GM12878 (cell line): Measurements from ENCODE around the gene NAMPT.

Experiments
- FOS ChIP-seq: IDR thresholded peaks from 3 replicates; pipeline ENCODE4 v1.6.1; 2011; ENCODE audit warnings: borderline replicate concordance; ENCODE audit not compliant: insufficient read length; ENCODE audit errors: extremely low read depth
- HCFC1 ChIP-seq: fragments of 150-350 bp; IDR thresholded peaks from 2 replicates; pipeline ENCODE4 v1.6.1; 2014; ENCODE audit warnings: low read length
- NR2C1 ChIP-seq: fragments of 450-650 bp; IDR thresholded peaks from 2 replicates; pipeline ENCODE4 v1.6.1; 2017; ENCODE audit warnings: antibody characterized with exemption, mild to moderate bottlenecking, moderate library complexity
- RFX5 ChIP-seq: IDR thresholded peaks from 2 replicates; pipeline ENCODE4 v1.6.1; 2011; ENCODE audit warnings: low read depth, low read length, improper control_type of control experiment
- SMC3 ChIP-seq: IDR thresholded peaks from 2 replicates; pipeline ENCODE4 v1.6.1; 2011; ENCODE audit warnings: low read length, improper control_type of control experiment, borderline replicate concordance
- ZNF274 ChIP-seq: IDR thresholded peaks from one replicate; pipeline ENCODE4 v1.8.0; 2011; ENCODE audit not compliant: insufficient read length, insufficient read depth
- TF ChIP-seq, protein P1 (sequence below): IDR thresholded peaks from 2 replicates; pipeline ENCODE4 v1.6.1; 2012; ENCODE audit warnings: low read depth, low read length, improper control_type of control experiment
- TF ChIP-seq, protein P2 (sequence below): fragments of 450-650 bp; IDR thresholded peaks from 2 replicates; pipeline ENCODE4 v1.6.1; 2017; ENCODE audit warnings: mild to moderate bottlenecking
- TF ChIP-seq, protein P3 (sequence below), 3 experiments: IDR thresholded peaks in 2 of 3; conservative IDR thresholded peaks in 1 of 3; 2 replicates each; pipeline ENCODE4 v1.5.1; 2011; ENCODE audit warnings: low read depth in 3 of 3, low read length in 3 of 3, mild to moderate bottlenecking in 3 of 3, control low read depth in 2 of 3, moderate library complexity in 2 of 3, inconsistent platforms in 1 of 3, mixed read lengths in 1 of 3; ENCODE audit not compliant: control insufficient read depth in 2 of 3, insufficient read depth in 1 of 3; ENCODE audit errors: extremely low read depth in 1 of 3

DNA sequence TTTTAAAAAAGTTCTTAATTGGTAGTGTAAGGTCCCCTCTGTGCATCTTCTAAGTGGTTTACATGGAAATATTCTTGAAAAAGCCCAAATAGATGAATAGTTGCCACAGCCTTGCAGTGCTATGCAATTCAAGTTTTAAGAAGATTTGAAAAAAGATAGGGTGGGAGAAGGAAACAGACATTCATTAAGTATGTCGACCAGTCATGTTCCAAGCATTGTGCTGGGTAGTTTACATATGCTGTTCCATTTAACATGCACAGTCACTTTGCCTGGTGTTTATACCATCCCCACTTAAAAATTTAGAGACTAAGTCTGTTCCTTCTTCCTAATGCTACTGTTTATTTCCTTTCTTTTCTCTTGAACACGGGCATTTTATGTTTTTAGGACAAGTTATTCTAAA is 28.1 kb upstream of the NAMPT start:
- no peak for TF ChIP-seq RFX5
- TF ChIP-seq HCFC1: no peak
- TF ChIP-seq, protein P1, sequence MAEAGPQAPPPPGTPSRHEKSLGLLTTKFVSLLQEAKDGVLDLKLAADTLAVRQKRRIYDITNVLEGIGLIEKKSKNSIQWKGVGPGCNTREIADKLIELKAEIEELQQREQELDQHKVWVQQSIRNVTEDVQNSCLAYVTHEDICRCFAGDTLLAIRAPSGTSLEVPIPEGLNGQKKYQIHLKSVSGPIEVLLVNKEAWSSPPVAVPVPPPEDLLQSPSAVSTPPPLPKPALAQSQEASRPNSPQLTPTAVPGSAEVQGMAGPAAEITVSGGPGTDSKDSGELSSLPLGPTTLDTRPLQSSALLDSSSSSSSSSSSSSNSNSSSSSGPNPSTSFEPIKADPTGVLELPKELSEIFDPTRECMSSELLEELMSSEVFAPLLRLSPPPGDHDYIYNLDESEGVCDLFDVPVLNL: no peak
- TF ChIP-seq, protein P2, sequence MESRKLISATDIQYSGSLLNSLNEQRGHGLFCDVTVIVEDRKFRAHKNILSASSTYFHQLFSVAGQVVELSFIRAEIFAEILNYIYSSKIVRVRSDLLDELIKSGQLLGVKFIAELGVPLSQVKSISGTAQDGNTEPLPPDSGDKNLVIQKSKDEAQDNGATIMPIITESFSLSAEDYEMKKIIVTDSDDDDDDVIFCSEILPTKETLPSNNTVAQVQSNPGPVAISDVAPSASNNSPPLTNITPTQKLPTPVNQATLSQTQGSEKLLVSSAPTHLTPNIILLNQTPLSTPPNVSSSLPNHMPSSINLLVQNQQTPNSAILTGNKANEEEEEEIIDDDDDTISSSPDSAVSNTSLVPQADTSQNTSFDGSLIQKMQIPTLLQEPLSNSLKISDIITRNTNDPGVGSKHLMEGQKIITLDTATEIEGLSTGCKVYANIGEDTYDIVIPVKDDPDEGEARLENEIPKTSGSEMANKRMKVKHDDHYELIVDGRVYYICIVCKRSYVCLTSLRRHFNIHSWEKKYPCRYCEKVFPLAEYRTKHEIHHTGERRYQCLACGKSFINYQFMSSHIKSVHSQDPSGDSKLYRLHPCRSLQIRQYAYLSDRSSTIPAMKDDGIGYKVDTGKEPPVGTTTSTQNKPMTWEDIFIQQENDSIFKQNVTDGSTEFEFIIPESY: no peak
- no peak for TF ChIP-seq FOS
- no peak for TF ChIP-seq SMC3
- TF ChIP-seq, protein P3, sequence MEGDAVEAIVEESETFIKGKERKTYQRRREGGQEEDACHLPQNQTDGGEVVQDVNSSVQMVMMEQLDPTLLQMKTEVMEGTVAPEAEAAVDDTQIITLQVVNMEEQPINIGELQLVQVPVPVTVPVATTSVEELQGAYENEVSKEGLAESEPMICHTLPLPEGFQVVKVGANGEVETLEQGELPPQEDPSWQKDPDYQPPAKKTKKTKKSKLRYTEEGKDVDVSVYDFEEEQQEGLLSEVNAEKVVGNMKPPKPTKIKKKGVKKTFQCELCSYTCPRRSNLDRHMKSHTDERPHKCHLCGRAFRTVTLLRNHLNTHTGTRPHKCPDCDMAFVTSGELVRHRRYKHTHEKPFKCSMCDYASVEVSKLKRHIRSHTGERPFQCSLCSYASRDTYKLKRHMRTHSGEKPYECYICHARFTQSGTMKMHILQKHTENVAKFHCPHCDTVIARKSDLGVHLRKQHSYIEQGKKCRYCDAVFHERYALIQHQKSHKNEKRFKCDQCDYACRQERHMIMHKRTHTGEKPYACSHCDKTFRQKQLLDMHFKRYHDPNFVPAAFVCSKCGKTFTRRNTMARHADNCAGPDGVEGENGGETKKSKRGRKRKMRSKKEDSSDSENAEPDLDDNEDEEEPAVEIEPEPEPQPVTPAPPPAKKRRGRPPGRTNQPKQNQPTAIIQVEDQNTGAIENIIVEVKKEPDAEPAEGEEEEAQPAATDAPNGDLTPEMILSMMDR (IDR thresholded peaks at IDR 0.05 in 2 of 3, conservative IDR thresholded peaks at IDR 0.05 in 1 of 3; ENCODE audit: control insufficient read depth in 2 of 3, extremely low read depth in 1 of 3, insufficient read depth in 1 of 3, low read depth in 3 of 3, low read length in 3 of 3): no peak
- TF ChIP-seq NR2C1: no peak
- no peak for TF ChIP-seq ZNF274
